Fibroblast of villous mesenchyme (primary cell): Measurements from ENCODE around the gene CTNNA3. TPM values are rescaled to one million over a fixed set of nuclear protein-coding genes. Genes with fewer than 3 reads are reported as not detected.
A peak's percentile ranks its signal among the peaks of the same experiment; 100 is the strongest.

Experiments
- DNase-seq: peaks from one replicate; pipeline ENCODE4 v3.0.0-alpha.2; 2010; ENCODE audit warnings: low read depth
- H3K4me3 ChIP-seq: 2 replicates; pipeline ENCODE4 v1.5.1; 2011; ENCODE audit warnings: low read depth, mild to moderate bottlenecking, low read length
- total RNA-seq: library from RNA; depleted of rRNA; stranded (reverse); fragments of >200 nt; gene quantifications from 2 replicates; pipeline ENCODE4 v1.2.3, GENCODE V29; 2012
- TF ChIP-seq, protein P1 (sequence below): IDR thresholded peaks from 2 replicates; pipeline ENCODE4 v1.5.1; 2012; ENCODE audit warnings: low read depth, mild to moderate bottlenecking, low read length; ENCODE audit not compliant: insufficient read depth

CTNNA3 gene
- total RNA-seq, 1 donor: not detected

DNA sequence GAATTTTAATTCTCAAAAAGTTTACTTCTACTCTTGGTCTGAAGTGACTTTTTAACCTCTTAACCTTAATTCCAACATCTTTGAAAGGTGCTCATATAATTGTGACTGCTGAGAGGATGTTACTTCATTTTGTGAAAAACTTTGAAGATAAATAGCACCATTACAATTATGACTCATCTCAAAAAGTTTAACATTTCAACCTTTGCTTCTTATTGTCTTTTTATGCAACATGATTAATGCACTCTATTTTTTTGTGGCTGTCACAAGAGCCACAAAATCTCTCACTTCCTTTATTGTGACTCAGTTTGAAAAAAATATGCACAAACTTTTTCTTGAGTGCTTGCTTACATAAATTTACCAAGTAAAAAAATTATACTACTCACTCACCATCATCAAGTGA, 387.1 kb downstream of the CTNNA3 start:
- TF ChIP-seq, protein P1, sequence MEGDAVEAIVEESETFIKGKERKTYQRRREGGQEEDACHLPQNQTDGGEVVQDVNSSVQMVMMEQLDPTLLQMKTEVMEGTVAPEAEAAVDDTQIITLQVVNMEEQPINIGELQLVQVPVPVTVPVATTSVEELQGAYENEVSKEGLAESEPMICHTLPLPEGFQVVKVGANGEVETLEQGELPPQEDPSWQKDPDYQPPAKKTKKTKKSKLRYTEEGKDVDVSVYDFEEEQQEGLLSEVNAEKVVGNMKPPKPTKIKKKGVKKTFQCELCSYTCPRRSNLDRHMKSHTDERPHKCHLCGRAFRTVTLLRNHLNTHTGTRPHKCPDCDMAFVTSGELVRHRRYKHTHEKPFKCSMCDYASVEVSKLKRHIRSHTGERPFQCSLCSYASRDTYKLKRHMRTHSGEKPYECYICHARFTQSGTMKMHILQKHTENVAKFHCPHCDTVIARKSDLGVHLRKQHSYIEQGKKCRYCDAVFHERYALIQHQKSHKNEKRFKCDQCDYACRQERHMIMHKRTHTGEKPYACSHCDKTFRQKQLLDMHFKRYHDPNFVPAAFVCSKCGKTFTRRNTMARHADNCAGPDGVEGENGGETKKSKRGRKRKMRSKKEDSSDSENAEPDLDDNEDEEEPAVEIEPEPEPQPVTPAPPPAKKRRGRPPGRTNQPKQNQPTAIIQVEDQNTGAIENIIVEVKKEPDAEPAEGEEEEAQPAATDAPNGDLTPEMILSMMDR: no peak
- H3K4me3 ChIP-seq: no peak overlapping the region
- no peak for DNase-seq

DNA sequence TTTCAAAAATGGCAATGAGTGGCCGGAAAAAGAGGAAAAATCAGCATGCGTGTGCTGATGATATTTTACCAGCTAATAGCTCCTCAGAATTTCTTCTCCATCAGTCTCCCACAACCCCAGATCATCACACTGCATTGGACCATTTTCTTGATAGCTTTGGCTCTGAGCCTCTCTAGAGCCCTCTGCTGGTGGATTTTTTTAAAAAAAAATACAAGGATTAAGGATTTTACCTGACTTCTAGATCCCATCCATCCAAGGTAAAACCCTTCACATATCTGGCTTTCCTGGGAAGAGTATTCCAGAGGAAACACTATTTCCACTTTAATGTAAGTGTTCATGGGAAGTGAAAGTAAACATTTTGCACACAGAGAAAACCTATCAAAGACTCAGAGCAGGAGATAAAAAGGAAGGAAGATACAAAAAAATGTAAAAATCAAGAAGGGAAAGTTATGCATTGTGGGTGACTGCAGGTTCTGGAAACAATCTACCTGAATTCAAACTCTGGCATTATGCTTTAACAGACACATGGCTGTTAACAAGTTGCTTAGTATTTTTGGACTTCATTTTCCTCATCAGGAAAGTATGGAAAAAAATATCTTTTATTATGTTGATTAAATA, 389.3 kb downstream of the CTNNA3 start:
- no peak overlapping the region for H3K4me3 ChIP-seq
- TF ChIP-seq, protein P1: peak; percentile 45
- DNase-seq: peak; percentile 3

DNA sequence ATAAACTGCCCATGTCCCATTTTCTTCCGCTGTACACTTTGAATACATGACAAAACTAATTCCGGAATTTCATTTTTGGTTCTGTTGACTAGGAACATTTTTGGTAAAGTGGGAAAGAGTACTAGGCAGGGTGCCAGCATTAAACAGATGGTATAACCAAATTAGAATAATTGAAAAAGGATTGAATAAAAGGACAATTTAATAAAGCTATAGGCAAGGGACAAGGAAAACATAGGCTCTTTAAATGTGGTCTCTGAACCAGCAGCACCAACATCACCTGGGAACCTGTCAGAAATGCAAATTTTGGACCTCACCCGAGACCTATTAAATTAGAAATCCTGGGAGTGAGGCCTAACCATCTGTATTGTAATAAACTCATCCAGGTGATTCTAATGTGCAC, 393.3 kb downstream of the CTNNA3 start:
- TF ChIP-seq, protein P1: no peak
- H3K4me3 ChIP-seq: no peak overlapping the region
- DNase-seq: no peak

DNA sequence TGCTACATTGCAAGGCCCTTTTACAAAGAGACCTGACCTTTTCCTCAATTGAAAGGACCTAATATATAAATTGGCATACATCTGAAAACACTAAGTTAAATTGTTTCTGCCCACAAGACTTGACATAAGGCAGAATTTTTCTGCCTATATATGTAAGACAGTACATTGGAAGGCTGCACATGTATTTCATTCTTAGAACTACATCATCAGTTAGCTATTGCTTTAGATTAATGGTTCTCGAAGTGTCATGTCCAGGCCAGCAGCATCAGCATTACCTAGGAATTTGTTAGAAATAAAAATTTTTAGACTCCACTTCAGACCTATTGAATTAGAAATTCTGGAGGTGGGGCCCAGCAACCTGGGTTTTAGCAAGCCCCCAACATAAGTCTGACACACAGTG, 396.2 kb downstream of the CTNNA3 start:
- H3K4me3 ChIP-seq: no peak overlapping the region
- TF ChIP-seq, protein P1: no peak
- DNase-seq: no peak

DNA sequence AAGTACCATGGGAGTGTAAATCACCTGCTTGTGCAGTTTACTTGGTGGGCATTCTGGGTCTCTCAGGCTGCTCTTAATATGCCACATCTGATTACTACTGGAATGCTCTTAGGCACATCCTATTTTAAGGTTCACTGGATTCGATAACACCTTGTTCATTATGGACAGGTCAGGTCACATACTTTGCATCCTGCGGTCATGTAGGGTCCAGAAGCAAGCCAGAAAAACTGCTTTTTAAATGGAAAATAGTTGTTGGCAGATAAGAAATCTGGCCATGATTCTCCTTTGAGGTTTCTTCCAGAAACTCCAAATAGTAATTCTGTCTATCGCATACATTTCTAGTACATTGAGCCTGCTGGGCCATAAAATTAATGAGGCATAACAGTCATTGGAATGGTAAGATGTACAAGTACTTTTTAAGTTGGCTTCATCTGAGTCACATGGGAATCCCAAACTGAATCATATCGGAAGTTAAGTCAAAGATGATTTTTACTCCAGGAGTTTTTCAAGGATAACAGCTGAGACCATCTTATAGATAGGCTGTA, 398.3 kb downstream of the CTNNA3 start:
- no peak overlapping the region for H3K4me3 ChIP-seq
- no peak for DNase-seq
- TF ChIP-seq, protein P1: no peak

DNA sequence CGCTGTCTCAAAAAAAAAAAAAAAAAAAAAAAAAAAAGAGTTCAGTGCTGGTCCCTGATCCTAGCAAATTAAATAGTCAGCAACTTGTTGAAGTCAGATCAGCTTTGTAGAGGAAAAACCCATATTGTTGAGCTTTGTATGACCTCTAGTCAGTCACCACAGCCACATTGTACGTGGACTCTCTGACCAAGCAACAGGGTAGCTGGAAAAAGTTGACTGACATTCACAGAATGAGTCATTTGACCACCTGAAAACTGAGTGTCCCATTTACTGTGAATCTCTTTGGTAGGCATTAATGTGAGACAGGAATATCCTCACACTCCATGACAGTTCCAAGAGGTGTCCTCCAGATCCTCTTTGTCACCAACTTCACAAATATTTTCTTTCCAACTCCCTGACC, 399.1 kb downstream of the CTNNA3 start:
- TF ChIP-seq, protein P1: no peak
- DNase-seq: no peak
- H3K4me3 ChIP-seq: no peak overlapping the region
